Ovary (tissue), 9 donors: ENCODE results near the gene GULP1. TPM values are rescaled to one million over a fixed set of nuclear protein-coding genes. Genes with fewer than 3 reads are reported as not detected.

ENCODE experiments used
- DNase-seq, 5 donors: peaks; one replicate each; pipeline ENCODE4 v3.0.0-alpha.2; 2019 to 2020
- H3K27ac ChIP-seq, 2 donors: fragments of 200-600 bp; one replicate each; pipeline versions ENCODE4 v1.5.1 to v1.8.0; 2019 to 2022
- H3K27me3 ChIP-seq: fragments of 200-600 bp; one replicate; pipeline ENCODE4 v1.8.0; 2022
- H3K36me3 ChIP-seq: fragments of 200-600 bp; sonication (generic); one replicate; pipeline ENCODE4 v1.5.1; 2019
- H3K4me1 ChIP-seq: one replicate; pipeline ENCODE4 v1.8.1; 2013; ENCODE audit warnings: mild to moderate bottlenecking, moderate library complexity; ENCODE audit not compliant: insufficient read depth
- H3K4me3 ChIP-seq: fragments of 200-600 bp; sonication (generic); one replicate; pipeline ENCODE4 v1.5.1; 2017
- H3K9me3 ChIP-seq, 2 donors: fragments of 200-600 bp in 1 of 2; sonication (generic) in 1 of 2; one replicate each; pipeline versions ENCODE4 v1.5.1 to v1.8.1; 2013 to 2019; ENCODE audit warnings: mild to moderate bottlenecking in 1 of 2, moderate library complexity in 1 of 2
- CTCF ChIP-seq, 3 donors: fragments of 450-650 bp in 2 of 3; fragments of 200-600 bp in 1 of 3; IDR thresholded peaks; one replicate each; pipeline versions ENCODE4 v1.5.1 to v1.8.0; 2016 to 2022; ENCODE audit warnings: antibody characterized with exemption in 3 of 3, mild to moderate bottlenecking in 1 of 3
- EP300 ChIP-seq: sonication (generic); formaldehyde crosslinking; IDR thresholded peaks from one replicate; pipeline ENCODE4 v1.6.1; 2017; ENCODE audit warnings: antibody characterized with exemption
- POLR2A ChIP-seq: fragments of 450-650 bp; IDR thresholded peaks from one replicate; pipeline ENCODE4 v1.6.1; 2017; ENCODE audit warnings: antibody characterized with exemption, mild to moderate bottlenecking, moderate library complexity
- WGBS, 3 donors: extraction: QIAGEN DNeasy Blood & Tissue Kit in 1 of 3; methylation state at CpG; one replicate each; pipeline versions ENCODE4 v1.1.5 to v1.1.7; 2013 to 2017; 5-methylcytosine and 5-hydroxymethylcytosine counted together
- intact Hi-C, 4 donors: fragments of 100-400 bp; cut with DNase I; formaldehyde crosslinking; loops; one replicate each; pipeline versions ENCODE4 v1.11.0 to v1.15.1; 2022 to 2023
- polyA plus RNA-seq, 2 donors: library from polyadenylated mRNA; stranded (reverse); fragments of 200-250 nt in 1 of 2; fragments of 350-450 nt in 1 of 2; fragmentation: Illumina TruSeq in 1 of 2; extraction: RNeasy Lipid Tissue Mini Kit (QIAGEN cat#74804) in 1 of 2; gene quantifications; one replicate each; pipeline ENCODE4 v1.2.3, GENCODE V29; 2013 to 2014
- total RNA-seq, 7 donors: library from RNA; depleted of rRNA in 2 of 7; stranded (reverse); fragments of >200 nt in 2 of 7; fragmentation: NEBNext Ultra II Directional in 3 of 7; extraction: Animal tissue kit (Norgen Biotek cat#: 25700) in 3 of 7; gene quantifications; one replicate each; pipeline versions ENCODE4 v1.1.0 to v1.2.4, GENCODE V29; 2016 to 2023
- donor health status: DM: no; HTN: no; CAD: no; lungs with moderate emphysema.
- donor health status: DM: no; HTN: no; CAD: no.
- donor health status: Bipolar disorder and iron deficiency.
- donor health status: DM: yes; HTN: yes; CAD: no.
- donor health status: DM: no; HTN: no; CAD: no.
- donor health status: DM: yes; HTN: yes; CAD: no.

Gene GULP1
- total and polyA plus RNA-seq, 9 donors: 22.3 to 57.7 (median 42.9) TPM

- DNase-seq: no peak
- intact Hi-C loops: loop anchor here in 1 of 4 donors (10.0 kb wide), 1 partner anchor 379 kb away; the partner anchor contains the start of gene COL3A1
- H3K4me1 ChIP-seq: no peaks in the 10 kb centered on the region
- H3K36me3 ChIP-seq: no peaks in the 10 kb centered on the region
- H3K9me3 ChIP-seq: no peaks in the 10 kb centered on the region
- 29 to 67% (median 57%) methylated on average over 1 of the region's 1 CpG for WGBS, 3 donors
- TF ChIP-seq POLR2A (no peak), EP300 (no peak)
- H3K27ac ChIP-seq: no peak overlapping the region
- no peak overlapping the region for H3K4me3 ChIP-seq
- H3K27me3 ChIP-seq: peaks cover 3% of the 10 kb centered on the region
Measured at GRCh38 chr2:188596054-188596453, 304.4 kb downstream of the GULP1 start.

GRCh38 chr2:188598551-188598950 is 306.9 kb downstream of the GULP1 start:
- peak overlapping the region in 1 of 2 donors; percentile 40 for H3K27ac ChIP-seq
- H3K4me1 ChIP-seq: no peaks in the 10 kb centered on the region
- 54 to 78% (median 68%) methylated on average over 1 of the region's 1 CpG for WGBS, 3 donors
- H3K4me3 ChIP-seq: no peak overlapping the region
- TF ChIP-seq CTCF (IDR thresholded peaks at IDR 0.05) (no peak), POLR2A (no peak), EP300 (no peak)
- no peaks in the 10 kb centered on the region for H3K9me3 ChIP-seq
- intact Hi-C loops: loop anchor here in 1 of 4 donors (10.0 kb wide), 1 partner anchor 376 kb away; the partner anchor contains the start of gene COL3A1
- peak in 2 of 5 donors; percentile 35 to 43 for DNase-seq
- H3K27me3 ChIP-seq: no peaks in the 10 kb centered on the region
- no peaks in the 10 kb centered on the region for H3K36me3 ChIP-seq

GRCh38 chr2:188599140-188599539 is 307.5 kb downstream of the GULP1 start:
- Histone ChIP-seq H3K9me3 (no peaks in the 10 kb centered on the region), H3K4me3 (no peak overlapping the region), H3K36me3 (no peaks in the 10 kb centered on the region), H3K27ac (peak overlapping the region in 1 of 2 donors; percentile 40), H3K27me3 (no peaks in the 10 kb centered on the region), H3K4me1 (no peaks in the 10 kb centered on the region)
- WGBS, 3 donors: 6 to 11% (median 10%) methylated on average over 2 of the region's 2 CpGs
- intact Hi-C loops: loop anchor here in 1 of 4 donors (10.0 kb wide), 1 partner anchor 376 kb away; the partner anchor contains the start of gene COL3A1
- TF ChIP-seq EP300: no peak
- no peak for TF ChIP-seq CTCF (IDR thresholded peaks at IDR 0.05)
- TF ChIP-seq POLR2A: no peak
- DNase-seq: no peak

- H3K36me3 ChIP-seq: no peaks in the 10 kb centered on the region
- no peak for TF ChIP-seq CTCF (IDR thresholded peaks at IDR 0.05)
- H3K4me3 ChIP-seq: no peak overlapping the region
- WGBS, 3 donors: 84 to 85% (median 85%) methylated on average over 5 of the region's 5 CpGs
- no peaks in the 10 kb centered on the region for H3K27me3 ChIP-seq
- DNase-seq: no peak
- H3K9me3 ChIP-seq: no peaks in the 10 kb centered on the region
- peak overlapping the region in 1 of 2 donors; percentile 40 for H3K27ac ChIP-seq
- intact Hi-C loops: no loop called here
- no peaks in the 10 kb centered on the region for H3K4me1 ChIP-seq
Measured at GRCh38 chr2:188600536-188601210, 309.0 kb downstream of the GULP1 start.

GRCh38 chr2:188601391-188601790 is 309.7 kb downstream of the GULP1 start:
- no peaks in the 10 kb centered on the region for H3K36me3 ChIP-seq
- intact Hi-C loops: no loop called here
- no peaks in the 10 kb centered on the region for H3K27me3 ChIP-seq
- H3K4me3 ChIP-seq: no peak overlapping the region
- no peak for DNase-seq
- no peak overlapping the region for H3K27ac ChIP-seq
- H3K4me1 ChIP-seq: no peaks in the 10 kb centered on the region
- 77 to 94% (median 79%) methylated on average over 2 of the region's 2 CpGs for WGBS, 3 donors
- H3K9me3 ChIP-seq: no peaks in the 10 kb centered on the region
- no peak for TF ChIP-seq POLR2A
